ENCODE measurements around the gene CFAP157. TPM values are rescaled to one million over a fixed set of nuclear protein-coding genes. Genes with fewer than 3 reads are reported as not detected.

CFAP157 gene
- total and polyA plus RNA-seq, 2 donors (not counting 1 experiment from before 2014, with no cell fraction given), result under 0.01 TPM; not detected in 1

DNA sequence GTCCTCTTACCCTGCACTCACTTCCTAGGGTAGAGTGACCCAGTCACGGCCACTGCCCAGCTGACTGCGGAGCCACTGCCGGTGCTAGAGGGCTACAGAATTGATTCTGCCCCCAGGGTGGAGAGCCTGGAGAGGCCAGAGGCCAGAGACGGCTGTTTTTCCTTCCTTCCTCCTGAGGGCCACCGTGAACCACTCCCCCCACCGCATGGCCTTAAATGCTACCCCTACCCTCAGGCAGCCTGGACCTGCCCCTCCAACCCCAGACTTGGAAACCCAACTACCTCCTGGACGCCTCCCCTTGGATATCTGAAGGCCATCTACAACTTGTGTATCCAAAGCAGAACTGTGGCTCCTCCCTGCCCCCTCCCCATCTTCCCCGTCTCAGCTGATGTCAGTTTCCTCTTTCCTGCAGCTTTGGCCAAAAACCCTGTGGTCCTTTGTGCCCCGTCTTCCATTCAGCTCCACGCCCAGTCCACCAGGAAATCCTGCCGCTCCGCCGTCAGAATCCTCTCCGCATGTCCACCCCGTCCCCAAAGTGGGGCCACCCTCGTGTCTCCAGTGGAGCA is 55.4 kb downstream of the CFAP157 start:
- no peak overlapping the region for H3K4me2 ChIP-seq (ENCODE audit: extremely low read depth, insufficient read depth, low read length)
- H3K36me3 ChIP-seq (ENCODE audit: control insufficient read depth, insufficient read depth, low read length), result no peaks in the 10 kb centered on the region
- DNase-seq (ENCODE audit: low read depth in 2 of 2), result no peak
- no peak overlapping the region for H3K4me3 ChIP-seq (replicated peaks in 1 of 4; ENCODE audit: control extremely low read depth in 1 of 4, insufficient read depth in 1 of 4, low read depth in 3 of 4, low read length in 4 of 4)
- H3K9me3 ChIP-seq (ENCODE audit: control insufficient read depth, insufficient read depth, low read depth, low read length), result no peaks in the 10 kb centered on the region
- peaks cover 10% of the 10 kb centered on the region for H3K27me3 ChIP-seq (ENCODE audit: control insufficient read depth, insufficient read depth, low read length)
- H3K4me1 ChIP-seq (ENCODE audit: control insufficient read depth, extremely low read depth, insufficient read depth, low read length), result peaks cover under 1% of the 10 kb centered on the region
- H3K79me2 ChIP-seq (ENCODE audit: control insufficient read depth, insufficient read depth, low read length), result no peaks in the 10 kb centered on the region
- no peak overlapping the region for H2AFZ ChIP-seq (ENCODE audit: low read length)
- no peaks in the 10 kb centered on the region for H4K20me1 ChIP-seq (ENCODE audit: control insufficient read depth, extremely low read depth, insufficient read depth, low read length)
- no peak overlapping the region for H3K27ac ChIP-seq (ENCODE audit: insufficient read depth, low read length)
- no peak overlapping the region for H3K9ac ChIP-seq (ENCODE audit: insufficient read depth, low read length)
- TF ChIP-seq, protein P1, sequence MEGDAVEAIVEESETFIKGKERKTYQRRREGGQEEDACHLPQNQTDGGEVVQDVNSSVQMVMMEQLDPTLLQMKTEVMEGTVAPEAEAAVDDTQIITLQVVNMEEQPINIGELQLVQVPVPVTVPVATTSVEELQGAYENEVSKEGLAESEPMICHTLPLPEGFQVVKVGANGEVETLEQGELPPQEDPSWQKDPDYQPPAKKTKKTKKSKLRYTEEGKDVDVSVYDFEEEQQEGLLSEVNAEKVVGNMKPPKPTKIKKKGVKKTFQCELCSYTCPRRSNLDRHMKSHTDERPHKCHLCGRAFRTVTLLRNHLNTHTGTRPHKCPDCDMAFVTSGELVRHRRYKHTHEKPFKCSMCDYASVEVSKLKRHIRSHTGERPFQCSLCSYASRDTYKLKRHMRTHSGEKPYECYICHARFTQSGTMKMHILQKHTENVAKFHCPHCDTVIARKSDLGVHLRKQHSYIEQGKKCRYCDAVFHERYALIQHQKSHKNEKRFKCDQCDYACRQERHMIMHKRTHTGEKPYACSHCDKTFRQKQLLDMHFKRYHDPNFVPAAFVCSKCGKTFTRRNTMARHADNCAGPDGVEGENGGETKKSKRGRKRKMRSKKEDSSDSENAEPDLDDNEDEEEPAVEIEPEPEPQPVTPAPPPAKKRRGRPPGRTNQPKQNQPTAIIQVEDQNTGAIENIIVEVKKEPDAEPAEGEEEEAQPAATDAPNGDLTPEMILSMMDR (conservative IDR thresholded peaks at IDR 0.05 in 1 of 2, IDR thresholded peaks at IDR 0.05 in 1 of 2; ENCODE audit: low read depth in 1 of 2, low read length in 2 of 2), result no peak
- TF ChIP-seq EZH2 (IDR thresholded peaks at IDR 0.05; ENCODE audit: low read length, missing control alignments), result no peak

GRCh38 chr9:127763918-127764384 is 57.2 kb downstream of the CFAP157 start:
- H4K20me1 ChIP-seq (ENCODE audit: control insufficient read depth, extremely low read depth, insufficient read depth, low read length), result no peaks in the 10 kb centered on the region
- H3K27ac ChIP-seq (ENCODE audit: insufficient read depth, low read length), result no peak overlapping the region
- DNase-seq (ENCODE audit: low read depth in 2 of 2), result no peak
- no peak overlapping the region for H3K4me2 ChIP-seq (ENCODE audit: extremely low read depth, insufficient read depth, low read length)
- H2AFZ ChIP-seq (ENCODE audit: low read length), result no peak overlapping the region
- H3K27me3 ChIP-seq (ENCODE audit: control insufficient read depth, insufficient read depth, low read length), result peaks cover 10% of the 10 kb centered on the region
- H3K79me2 ChIP-seq (ENCODE audit: control insufficient read depth, insufficient read depth, low read length), result no peaks in the 10 kb centered on the region
- TF ChIP-seq, protein P1 (conservative IDR thresholded peaks at IDR 0.05 in 1 of 2, IDR thresholded peaks at IDR 0.05 in 1 of 2; ENCODE audit: low read depth in 1 of 2, low read length in 2 of 2), result peak; percentile 3 to 21
- no peak for TF ChIP-seq EZH2 (IDR thresholded peaks at IDR 0.05; ENCODE audit: low read length, missing control alignments)
- no peak overlapping the region for H3K4me3 ChIP-seq (replicated peaks in 1 of 4; ENCODE audit: control extremely low read depth in 1 of 4, insufficient read depth in 1 of 4, low read depth in 3 of 4, low read length in 4 of 4)
- no peaks in the 10 kb centered on the region for H3K36me3 ChIP-seq (ENCODE audit: control insufficient read depth, insufficient read depth, low read length)
- no peaks in the 10 kb centered on the region for H3K9me3 ChIP-seq (ENCODE audit: control insufficient read depth, insufficient read depth, low read depth, low read length)
- H3K9ac ChIP-seq (ENCODE audit: insufficient read depth, low read length), result no peak overlapping the region
- H3K4me1 ChIP-seq (ENCODE audit: control insufficient read depth, extremely low read depth, insufficient read depth, low read length), result peaks cover 9% of the 10 kb centered on the region

- TF ChIP-seq, protein P1 (conservative IDR thresholded peaks at IDR 0.05 in 1 of 2, IDR thresholded peaks at IDR 0.05 in 1 of 2; ENCODE audit: low read depth in 1 of 2, low read length in 2 of 2), result no peak
- no peak for TF ChIP-seq EZH2 (IDR thresholded peaks at IDR 0.05; ENCODE audit: low read length, missing control alignments)
- no peak overlapping the region for H2AFZ ChIP-seq (ENCODE audit: low read length)
- no peaks in the 10 kb centered on the region for H3K9me3 ChIP-seq (ENCODE audit: control insufficient read depth, insufficient read depth, low read depth, low read length)
- H3K79me2 ChIP-seq (ENCODE audit: control insufficient read depth, insufficient read depth, low read length), result no peaks in the 10 kb centered on the region
- H3K9ac ChIP-seq (ENCODE audit: insufficient read depth, low read length), result no peak overlapping the region
- no peaks in the 10 kb centered on the region for H4K20me1 ChIP-seq (ENCODE audit: control insufficient read depth, extremely low read depth, insufficient read depth, low read length)
- no peak overlapping the region for H3K4me3 ChIP-seq (replicated peaks in 1 of 4; ENCODE audit: control extremely low read depth in 1 of 4, insufficient read depth in 1 of 4, low read depth in 3 of 4, low read length in 4 of 4)
- H3K4me1 ChIP-seq (ENCODE audit: control insufficient read depth, extremely low read depth, insufficient read depth, low read length), result peaks cover 9% of the 10 kb centered on the region
- DNase-seq (ENCODE audit: low read depth in 2 of 2), result no peak
- H3K27me3 ChIP-seq (ENCODE audit: control insufficient read depth, insufficient read depth, low read length), result peaks cover 10% of the 10 kb centered on the region
- no peak overlapping the region for H3K27ac ChIP-seq (ENCODE audit: insufficient read depth, low read length)
- no peaks in the 10 kb centered on the region for H3K36me3 ChIP-seq (ENCODE audit: control insufficient read depth, insufficient read depth, low read length)
- H3K4me2 ChIP-seq (ENCODE audit: extremely low read depth, insufficient read depth, low read length), result no peak overlapping the region
These were observed 58.6 kb downstream of the CFAP157 start for GRCh38 chr9:127765418-127765817.

Other genes with a start within 250 kb of the CFAP157 start
- 19.8 and 36.0 TPM in 2 replicates for gene STXBP1, start 94.7 kb upstream of the CFAP157 start, total RNA-seq
- 25.6 and 34.6 TPM in 2 replicates for gene STXBP1, start 94.7 kb upstream of the CFAP157 start, polyA plus RNA-seq
- gene PTRH1, start 8.7 kb downstream of the CFAP157 start, total RNA-seq, result 13.1 and 26.1 TPM in 2 replicates
- gene PTRH1, start 8.7 kb downstream of the CFAP157 start, polyA plus RNA-seq, result 4.9 and 9.0 TPM in 2 replicates
- gene TTC16, start 9.1 kb downstream of the CFAP157 start, total RNA-seq, result under 0.01 TPM in 2 replicates
- gene TTC16, start 9.1 kb downstream of the CFAP157 start, polyA plus RNA-seq, result 0.02 TPM in 1 of 2 replicates, not detected in the other
- 3.6 TPM in 2 replicates for gene TOR2A, start 28.3 kb downstream of the CFAP157 start, total RNA-seq
- 4.6 and 5.0 TPM in 2 replicates for gene TOR2A, start 28.3 kb downstream of the CFAP157 start, polyA plus RNA-seq
- gene SH2D3C, start 71.7 kb downstream of the CFAP157 start, total RNA-seq, result 0.26 TPM in 1 of 2 replicates, not detected in the other
- gene SH2D3C, start 71.7 kb downstream of the CFAP157 start, polyA plus RNA-seq, result 1.2 TPM in 1 of 2 replicates, not detected in the other
- 49.6 and 54.8 TPM in 2 replicates for gene CDK9, start 79.0 kb downstream of the CFAP157 start, total RNA-seq
- 76.6 and 82.2 TPM in 2 replicates for gene CDK9, start 79.0 kb downstream of the CFAP157 start, polyA plus RNA-seq
- 58.6 and 77.0 TPM in 2 replicates for gene FPGS, start 95.9 kb downstream of the CFAP157 start, total RNA-seq
- gene FPGS, start 95.9 kb downstream of the CFAP157 start, polyA plus RNA-seq, result 42.4 and 43.2 TPM in 2 replicates
- 11.8 and 30.4 TPM in 2 replicates for gene ENG, start 147.7 kb downstream of the CFAP157 start, total RNA-seq
- 59.0 and 62.7 TPM in 2 replicates for gene ENG, start 147.7 kb downstream of the CFAP157 start, polyA plus RNA-seq
- gene AK1, start 170.7 kb downstream of the CFAP157 start, total RNA-seq, result 46.7 and 47.6 TPM in 2 replicates
- gene AK1, start 170.7 kb downstream of the CFAP157 start, polyA plus RNA-seq, result 73.1 and 80.6 TPM in 2 replicates
- 60.9 and 69.5 TPM in 2 replicates for gene ST6GALNAC6, start 192.6 kb downstream of the CFAP157 start, total RNA-seq
- gene ST6GALNAC6, start 192.6 kb downstream of the CFAP157 start, polyA plus RNA-seq, result 53.3 and 56.0 TPM in 2 replicates
- 28.1 and 32.6 TPM in 2 replicates for gene ST6GALNAC4, start 210.1 kb downstream of the CFAP157 start, total RNA-seq
- gene ST6GALNAC4, start 210.1 kb downstream of the CFAP157 start, polyA plus RNA-seq, result 16.4 and 18.4 TPM in 2 replicates
- 0.77 and 2.5 TPM in 2 replicates for gene PIP5KL1, start 223.8 kb downstream of the CFAP157 start, total RNA-seq
- gene PIP5KL1, start 223.8 kb downstream of the CFAP157 start, polyA plus RNA-seq, result 0.84 and 1.9 TPM in 2 replicates
- gene DPM2, start 230.9 kb downstream of the CFAP157 start, total RNA-seq, result 8.5 and 11.7 TPM in 2 replicates
- 24.1 and 36.2 TPM in 2 replicates for gene DPM2, start 230.9 kb downstream of the CFAP157 start, polyA plus RNA-seq

All from fibroblast of lung (primary cell).